SU-DHL-6 (cell line): ENCODE measurements around the gene COX15.

Experiments
- H2AFZ ChIP-seq: fragments of 200-600 bp; sonication (generic); 2 replicates; pipeline ENCODE4 v1.6.1; 2014; ENCODE audit warnings: low read depth, mild to moderate bottlenecking, moderate library complexity, mixed read lengths, antibody characterized with exemption, low read length; ENCODE audit not compliant: severe bottlenecking
- H3F3A ChIP-seq: fragments of 200-600 bp; shearing (Covaris generic); 2 replicates; pipeline ENCODE4 v1.6.0; 2016; ENCODE audit warnings: antibody characterized with exemption, mild to moderate bottlenecking; ENCODE audit not compliant: insufficient read depth
- H3K27ac ChIP-seq: fragments of 200-600 bp; sonication (generic); 2 replicates; pipeline ENCODE4 v1.5.1; 2016; ENCODE audit warnings: low read depth, mild to moderate bottlenecking, low read length, moderate library complexity, mixed read lengths
- H3K27me3 ChIP-seq: fragments of 200-600 bp; sonication (generic), shearing (Covaris generic); 2 replicates; pipeline ENCODE4 v1.6.0; 2014; ENCODE audit warnings: mild to moderate bottlenecking, low read length
- H3K36me3 ChIP-seq: fragments of 200-600 bp; sonication (generic); 2 replicates; pipeline ENCODE4 v1.6.1; 2014; ENCODE audit warnings: mild to moderate bottlenecking, low read length, mixed read lengths
- H3K4me2 ChIP-seq: fragments of 300-600, 200-600 bp; shearing (Covaris generic), sonication (generic); 2 replicates; pipeline ENCODE4 v1.6.0; 2014; ENCODE audit warnings: low read length, low read depth, mild to moderate bottlenecking; ENCODE audit not compliant: poor library complexity, severe bottlenecking
- H3K4me3 ChIP-seq: fragments of 200-600 bp; sonication (generic); 2 replicates; pipeline ENCODE4 v1.5.1; 2014; ENCODE audit warnings: antibody characterized with exemption, low read length, mild to moderate bottlenecking, mixed read lengths; ENCODE audit not compliant: insufficient read depth, poor library complexity, severe bottlenecking
- H3K79me2 ChIP-seq: fragments of 200-600 bp; sonication (generic); 2 replicates; pipeline ENCODE4 v1.6.1; 2014; ENCODE audit warnings: mild to moderate bottlenecking, low read length, moderate library complexity; ENCODE audit not compliant: insufficient read depth
- H3K9ac ChIP-seq: fragments of 200-600 bp; sonication (generic); 2 replicates; pipeline ENCODE4 v1.7.0; 2014; ENCODE audit warnings: mild to moderate bottlenecking, low read length
- H3K9me2 ChIP-seq: fragments of 200-600 bp; sonication (generic); replicated peaks from 2 replicates; pipeline ENCODE4 v1.6.1; 2014; ENCODE audit warnings: low read length; ENCODE audit not compliant: insufficient read depth
- H3K9me3 ChIP-seq: fragments of 200-600 bp; sonication (generic); 2 replicates; pipeline ENCODE4 v1.6.1; 2014; ENCODE audit warnings: low read length, mixed read lengths; ENCODE audit not compliant: insufficient read depth
- H4K20me1 ChIP-seq: fragments of 200-600 bp; sonication (generic); 2 replicates; pipeline ENCODE4 v1.6.1; 2014; ENCODE audit warnings: low read depth, mild to moderate bottlenecking, antibody characterized with exemption, low read length, moderate library complexity, mixed read lengths
- CTCF ChIP-seq: fragments of 200-600 bp; sonication (generic); IDR thresholded peaks from one replicate; pipeline ENCODE4 v1.5.1; 2017; ENCODE audit warnings: antibody characterized with exemption, mild to moderate bottlenecking, low read length, moderate library complexity; ENCODE audit not compliant: insufficient read depth, poor library complexity, severe bottlenecking
- EZH2phosphoT487 ChIP-seq: fragments of 200-600 bp; sonication (generic), shearing (Covaris generic); conservative IDR thresholded peaks from 2 replicates; pipeline ENCODE4 v1.6.1; 2018; ENCODE audit warnings: mild to moderate bottlenecking, antibody characterized with exemption, low read length, moderate library complexity, mixed read lengths

The COX15 gene

GRCh38 chr10:99732033-99732842 is at the start of gene COX15, which contains the start of gene CUTC:
Gene COX15 (minus strand): TSS chr10:99732127. CDS start chr10:99732049, 78 bp downstream.
Gene CUTC (plus strand): TSS chr10:99732234. CDS start chr10:99732349, 115 bp downstream.
- TF ChIP-seq EZH2phosphoT487 = no peak
- Histone ChIP-seq H3K4me3 (peak within 1 kb of the TSS; percentile 96), H3K79me2 (peaks cover 45% of the 10 kb centered on the region)

GRCh38 chr10:99779335-99779734 is 47.4 kb upstream of the COX15 start:
- Histone ChIP-seq H3K9me3 (no peaks in the 10 kb centered on the region), H3K9ac (no peak overlapping the region), H3K4me3 (no peak overlapping the region), H3K36me3 (no peaks in the 10 kb centered on the region), H3K79me2 (no peaks in the 10 kb centered on the region), H3K27me3 (no peaks in the 10 kb centered on the region), H3K27ac (no peak overlapping the region), H2AFZ (no peak overlapping the region), H4K20me1 (no peaks in the 10 kb centered on the region), H3F3A (peaks cover 10% of the 10 kb centered on the region; the same call in 1 of the 2 replicates), H3K9me2 (no peaks in the 10 kb centered on the region), H3K4me2 (no peak overlapping the region)
- TF ChIP-seq EZH2phosphoT487 (no peak), CTCF (no peak)

More at GRCh38 chr10:99732033-99732842, at the start of gene COX15, which contains the start of gene CUTC:
- H3F3A ChIP-seq = no peaks in the 10 kb centered on the region
- H3K36me3 ChIP-seq = peaks cover 20% of the 10 kb centered on the region
- H3K27ac ChIP-seq = peak within 1 kb of the TSS; percentile 63
- no peaks in the 10 kb centered on the region for H3K9me3 ChIP-seq
- no peaks in the 10 kb centered on the region for H3K27me3 ChIP-seq
- no peaks in the 10 kb centered on the region for H4K20me1 ChIP-seq
- peak within 1 kb of the TSS; percentile 85 for H2AFZ ChIP-seq
- H3K4me2 ChIP-seq = peak within 1 kb of the TSS; percentile 88
- no peaks in the 10 kb centered on the region for H3K9me2 ChIP-seq
- H3K9ac ChIP-seq = peak within 1 kb of the TSS; percentile 95

DNA sequence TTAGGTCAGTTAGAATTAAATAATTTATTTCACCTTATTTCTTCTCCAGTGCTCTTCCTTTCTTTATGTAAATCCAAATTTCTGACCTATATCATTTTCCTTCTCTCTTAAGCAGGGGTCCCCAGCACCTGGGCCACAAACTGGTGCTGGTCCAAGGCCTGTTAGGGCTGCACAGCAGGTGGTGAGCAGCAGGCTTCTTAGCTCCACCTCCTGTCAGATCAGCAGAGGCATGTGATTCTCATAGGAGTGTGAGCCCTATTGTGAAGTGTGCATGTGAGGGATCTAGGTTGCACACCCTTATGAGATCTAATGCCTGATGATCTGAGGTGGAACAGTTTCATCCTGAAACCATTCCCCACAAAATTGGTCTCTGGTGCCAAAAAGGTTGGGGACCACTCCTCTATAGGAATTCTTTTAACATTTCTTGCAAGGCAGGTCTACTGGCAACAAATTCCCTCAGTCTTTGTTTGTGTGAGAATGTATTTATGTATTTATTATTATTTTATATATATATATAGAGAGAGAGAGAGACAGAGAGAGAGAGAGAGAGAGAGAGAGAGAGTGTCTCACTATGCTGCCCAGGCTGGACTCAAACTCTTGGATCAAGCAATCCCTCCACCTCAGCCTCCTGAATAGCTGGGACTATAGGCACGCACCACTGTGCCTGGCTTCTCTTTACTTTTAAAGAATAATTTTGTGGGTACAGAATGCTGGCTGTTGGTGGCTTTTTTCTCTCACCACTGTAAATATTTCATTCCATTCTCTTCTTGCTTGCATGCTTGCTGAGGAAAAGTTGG is 46.2 kb upstream of the COX15 start:
- Histone ChIP-seq H2AFZ (peak overlapping the region; percentile 69), H3K9me3 (no peaks in the 10 kb centered on the region), H3K36me3 (no peaks in the 10 kb centered on the region), H3K9ac (peak overlapping the region; percentile 12; the same call in 1 of the 2 replicates), H3K27ac (peak overlapping the region; percentile 63), H3K4me3 (peak overlapping the region; percentile 19), H3K79me2 (no peaks in the 10 kb centered on the region), H3K27me3 (no peaks in the 10 kb centered on the region), H3F3A (peaks cover 10% of the 10 kb centered on the region; the same call in 1 of the 2 replicates), H4K20me1 (no peaks in the 10 kb centered on the region), H3K4me2 (peak overlapping the region; percentile 54), H3K9me2 (no peaks in the 10 kb centered on the region)
- TF ChIP-seq CTCF (no peak), EZH2phosphoT487 (no peak)
